GM03348 (cell line): Measurements from ENCODE around the gene NUDT9.
"Not testable (repeated sequence)": the region's sequence is repeated elsewhere in the genome, so short reads cannot be mapped to it uniquely, and the experiment has no call there.

Experiments
- DNase-seq: peaks from one replicate; pipeline ENCODE4 v3.0.0; 2012; ENCODE audit warnings: low spot score

The NUDT9 gene

DNA sequence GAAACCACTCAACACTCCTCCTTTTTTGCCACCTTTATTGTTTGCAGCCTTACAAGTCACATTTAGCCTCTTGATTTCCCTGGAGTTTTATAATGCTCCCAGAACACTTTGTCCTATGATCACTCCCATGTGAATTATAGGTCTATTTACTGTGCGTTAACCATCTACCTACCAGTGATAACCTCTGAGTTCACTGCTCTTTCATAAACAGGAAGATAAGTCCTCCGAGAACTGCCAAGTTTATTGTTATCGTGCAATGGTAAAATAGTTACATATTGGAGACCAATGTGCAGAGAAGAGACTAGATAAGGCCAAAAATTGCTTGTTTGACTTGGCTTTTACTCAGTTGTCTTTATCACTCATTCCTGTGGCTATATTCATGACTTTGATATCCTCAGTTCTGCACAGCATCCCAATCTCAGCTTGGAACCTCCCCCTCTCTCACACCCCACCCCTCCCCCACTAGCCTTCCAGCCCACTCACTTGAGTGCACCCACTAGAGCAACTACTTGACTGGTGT is 12.9 kb upstream of the NUDT9 start:
- DNase-seq = no peak

DNA sequence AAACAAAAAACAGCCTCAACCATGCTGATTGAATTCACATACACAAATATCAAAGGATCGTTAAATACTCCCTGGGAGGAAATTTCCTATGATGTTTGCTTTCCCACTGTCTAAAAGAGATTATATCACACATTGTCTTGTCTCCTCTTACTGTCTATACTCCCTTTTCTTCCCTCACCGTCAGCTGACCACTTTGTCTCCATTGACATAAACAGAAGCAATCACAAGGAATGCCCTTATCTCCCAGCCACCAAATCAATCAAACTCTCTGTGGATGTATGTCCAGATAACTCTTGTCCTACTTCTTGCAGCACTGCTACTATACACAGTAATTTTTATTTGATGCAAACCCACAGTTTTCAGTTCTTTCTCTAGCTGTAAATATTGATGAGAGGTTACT is 12.2 kb upstream of the NUDT9 start:
- DNase-seq = no peak

DNA sequence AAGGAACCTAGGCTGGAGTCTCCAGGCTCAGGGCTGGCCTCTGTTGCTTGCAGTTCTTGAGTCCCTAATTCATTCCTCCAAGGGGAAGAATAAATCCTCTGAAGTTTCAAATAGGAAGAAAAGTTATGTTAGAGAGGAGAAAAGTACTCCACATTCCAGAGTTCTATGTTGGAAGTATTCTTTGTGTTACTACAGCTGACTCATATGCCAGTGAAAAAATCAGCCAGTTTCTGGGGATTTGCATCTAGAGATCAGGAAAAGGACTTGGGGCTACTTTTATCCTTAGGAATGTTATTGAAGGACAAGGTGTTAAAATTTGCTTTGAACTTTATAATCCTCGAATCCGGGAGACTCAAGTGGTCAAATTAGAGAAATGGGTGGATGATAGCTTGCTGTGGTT is 11.7 kb upstream of the NUDT9 start:
- peak; percentile 7 for DNase-seq

DNA sequence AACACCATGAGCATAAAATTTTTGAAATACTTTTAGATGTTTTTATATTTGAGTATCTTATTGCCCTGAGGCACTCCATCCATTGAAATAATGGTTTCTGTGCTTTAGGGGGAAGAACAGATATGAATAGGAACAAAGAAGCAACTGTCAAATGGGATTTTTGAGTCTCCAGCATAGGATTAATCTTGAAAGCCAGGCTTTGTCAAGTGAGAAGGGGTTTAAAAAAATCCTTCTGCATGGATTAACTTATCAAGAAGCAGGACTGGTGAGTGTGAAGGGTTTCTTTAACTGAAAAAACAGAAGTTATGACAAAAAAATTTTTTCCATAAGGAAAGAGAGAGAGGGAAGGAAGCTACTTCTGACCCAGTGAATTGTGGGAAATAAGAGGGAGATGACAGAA is 7.6 kb upstream of the NUDT9 start:
- DNase-seq = no peak

DNA sequence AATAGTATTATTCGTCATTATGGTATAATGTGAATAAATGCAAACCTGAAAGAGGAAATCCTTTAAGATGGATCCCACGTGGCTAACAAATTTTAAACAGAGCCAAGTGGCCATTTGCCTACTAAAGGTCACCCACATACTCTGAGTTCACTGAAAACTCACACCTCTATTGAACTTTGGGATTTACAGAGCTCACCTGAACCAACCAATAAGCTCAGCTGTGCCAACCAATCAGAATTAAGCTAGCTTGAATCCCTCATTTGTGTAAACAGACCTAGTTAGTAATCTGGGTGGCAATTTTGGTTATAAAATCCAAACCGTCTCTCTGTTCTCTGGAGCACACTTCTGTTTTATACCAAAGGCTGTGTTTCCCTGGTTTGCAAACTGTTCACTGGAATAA is 5.4 kb upstream of the NUDT9 start:
- DNase-seq = no peak

DNA sequence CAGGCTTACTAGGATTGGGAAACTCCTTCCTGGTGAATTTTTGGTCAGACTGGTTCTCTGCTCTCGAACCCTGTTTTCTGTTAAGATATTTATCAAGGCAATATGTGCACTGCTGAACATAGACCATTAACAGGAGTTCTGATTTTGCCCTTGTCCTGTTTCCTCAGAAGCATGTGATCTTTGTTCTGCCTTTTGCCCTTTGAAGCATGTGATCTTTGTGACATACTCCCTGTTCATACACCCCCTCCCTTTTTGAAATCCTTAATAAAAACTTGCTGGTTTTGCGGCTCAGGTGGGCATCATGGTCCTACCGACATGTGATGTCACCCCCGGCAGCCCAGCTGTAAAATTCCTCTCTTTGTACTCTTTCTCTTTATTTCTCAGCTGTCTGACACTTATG is 4.0 kb upstream of the NUDT9 start:
- DNase-seq = not testable (repeated sequence)

DNA sequence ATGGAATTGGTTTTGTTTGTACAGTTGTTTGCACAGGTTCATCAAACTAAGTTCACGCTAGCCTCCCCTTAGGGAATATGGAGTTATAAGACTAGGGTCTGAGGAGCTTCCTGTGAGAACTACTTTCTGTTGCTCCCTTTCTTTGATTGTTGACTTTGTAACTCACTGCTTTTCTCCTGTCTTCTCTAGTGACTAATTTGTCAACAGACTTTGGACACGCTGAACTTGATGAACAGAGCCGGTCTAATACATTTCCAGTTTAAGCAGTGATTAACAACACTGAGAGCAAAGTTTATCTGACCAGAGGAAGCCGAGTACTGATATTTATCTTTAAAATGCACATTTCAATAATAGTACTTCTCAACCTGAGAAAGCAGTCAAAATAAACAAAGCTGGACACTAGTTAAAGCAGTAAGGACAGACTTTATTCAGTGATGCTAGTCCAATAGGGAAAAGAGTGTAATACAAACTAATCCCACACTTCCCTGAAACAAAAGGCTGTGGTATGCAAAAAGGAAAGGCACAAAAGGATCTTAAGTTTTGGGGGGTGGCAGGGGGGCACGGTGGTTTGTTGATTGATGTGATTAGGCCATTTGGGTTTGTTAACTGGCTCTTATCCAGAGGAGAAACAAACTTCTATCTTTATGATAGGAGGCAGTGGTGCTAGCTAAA is 2.7 kb upstream of the NUDT9 start:
- DNase-seq = no peak

DNA sequence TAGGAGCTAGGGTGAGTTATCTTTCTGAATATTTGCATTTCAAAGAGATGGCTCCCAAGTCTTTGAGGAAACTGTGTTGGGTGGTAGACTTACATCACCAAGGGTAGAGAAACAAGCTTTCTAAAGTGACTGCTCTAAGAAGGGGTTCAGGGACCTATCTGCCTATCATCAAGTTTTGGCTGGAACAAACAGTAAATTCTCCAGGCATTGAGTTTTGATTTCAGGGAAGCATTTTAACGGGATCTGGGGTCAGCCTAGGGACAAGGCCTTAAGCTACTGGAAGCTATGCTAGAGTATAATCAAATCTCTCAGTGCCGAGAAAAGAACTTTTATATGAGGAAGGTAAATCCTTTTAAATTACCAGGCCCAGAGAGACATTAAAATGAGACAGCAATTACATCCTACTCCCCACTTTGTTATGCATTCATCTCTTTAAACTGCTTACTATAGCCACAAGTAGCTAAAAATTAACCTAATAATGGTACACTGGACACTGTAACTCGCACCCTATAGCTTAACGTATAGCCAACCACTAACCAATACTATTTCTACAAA is 2.0 kb upstream of the NUDT9 start:
- no peak for DNase-seq

DNA sequence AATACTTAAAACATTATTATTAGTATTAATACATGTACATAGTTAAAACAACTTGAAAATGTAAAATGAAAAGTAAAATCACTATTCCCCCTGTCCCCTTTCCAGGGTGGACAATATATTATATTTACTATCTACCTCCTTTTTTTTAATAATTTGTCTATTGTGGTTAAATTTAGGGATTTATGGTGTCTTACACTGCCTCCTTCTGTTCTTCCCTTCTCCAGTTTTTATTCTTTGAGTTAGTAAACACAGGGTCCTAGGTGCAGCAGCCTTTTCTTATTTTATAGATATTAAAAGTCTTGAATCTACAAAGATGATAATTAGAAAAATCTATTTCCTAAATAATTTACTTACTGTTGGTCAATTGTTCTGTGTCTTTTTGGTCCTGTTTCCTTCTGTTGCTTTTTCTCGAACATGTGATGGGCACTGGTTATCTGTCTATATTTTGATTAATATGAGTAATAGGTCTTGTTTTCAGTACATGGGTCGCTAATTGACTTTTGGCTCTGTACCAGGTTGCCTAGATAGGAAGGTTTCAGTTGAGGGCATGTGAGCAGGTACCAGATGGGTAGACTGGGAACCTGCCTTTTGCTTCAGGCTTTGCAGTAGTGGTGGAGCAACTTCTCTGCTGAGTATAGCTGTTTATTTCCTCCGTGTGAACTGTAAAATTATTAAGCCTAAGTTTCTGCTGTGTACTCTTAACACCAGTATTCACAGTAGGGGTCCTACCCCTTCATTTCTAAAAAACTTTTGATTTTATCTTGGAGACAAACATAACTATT is 1.1 kb downstream of the NUDT9 start:
- peak; percentile 16 for DNase-seq

DNA sequence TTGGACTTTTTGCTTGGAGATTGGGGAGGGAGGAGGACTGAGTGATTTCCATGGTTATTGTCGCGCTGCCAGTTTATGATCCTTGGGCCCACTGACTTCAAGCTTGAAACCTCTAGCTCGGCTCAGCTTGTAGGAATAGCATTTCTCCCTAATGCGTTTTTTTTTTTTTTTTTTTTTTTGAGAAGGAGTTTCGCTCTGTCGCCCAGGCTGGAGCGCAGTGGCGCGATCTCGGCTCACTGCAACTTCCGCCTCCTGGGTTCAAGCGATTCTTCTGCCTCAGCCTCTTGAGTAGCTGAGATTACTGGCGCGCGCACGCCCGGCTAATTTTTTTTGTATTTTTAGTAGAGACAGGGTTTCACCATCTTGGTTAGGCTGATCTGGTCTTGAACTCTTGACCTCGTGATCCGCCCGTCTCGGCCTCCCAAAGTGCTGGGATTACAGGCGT is 1.7 kb downstream of the NUDT9 start:
- peak; percentile 16 for DNase-seq

DNA sequence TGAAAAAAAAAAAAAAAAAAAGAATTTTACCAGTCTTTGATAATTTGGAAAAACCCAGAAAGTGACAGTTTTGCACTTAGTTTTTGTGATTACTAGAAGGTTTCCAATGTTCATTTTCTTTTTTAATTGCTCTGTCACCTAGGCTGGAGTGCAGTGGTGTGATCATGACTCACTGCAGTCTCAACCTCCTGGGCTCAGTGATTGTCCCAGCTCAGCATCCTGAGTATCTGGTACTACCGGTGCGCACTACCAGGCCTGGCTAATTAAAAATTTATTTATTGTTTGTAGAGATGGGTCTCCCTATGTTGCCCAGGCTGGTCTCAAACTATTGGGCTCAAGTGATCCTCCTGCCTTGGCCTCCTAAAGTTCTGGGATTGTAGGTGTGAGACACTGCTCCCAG is 3.3 kb downstream of the NUDT9 start:
- DNase-seq = no peak

DNA sequence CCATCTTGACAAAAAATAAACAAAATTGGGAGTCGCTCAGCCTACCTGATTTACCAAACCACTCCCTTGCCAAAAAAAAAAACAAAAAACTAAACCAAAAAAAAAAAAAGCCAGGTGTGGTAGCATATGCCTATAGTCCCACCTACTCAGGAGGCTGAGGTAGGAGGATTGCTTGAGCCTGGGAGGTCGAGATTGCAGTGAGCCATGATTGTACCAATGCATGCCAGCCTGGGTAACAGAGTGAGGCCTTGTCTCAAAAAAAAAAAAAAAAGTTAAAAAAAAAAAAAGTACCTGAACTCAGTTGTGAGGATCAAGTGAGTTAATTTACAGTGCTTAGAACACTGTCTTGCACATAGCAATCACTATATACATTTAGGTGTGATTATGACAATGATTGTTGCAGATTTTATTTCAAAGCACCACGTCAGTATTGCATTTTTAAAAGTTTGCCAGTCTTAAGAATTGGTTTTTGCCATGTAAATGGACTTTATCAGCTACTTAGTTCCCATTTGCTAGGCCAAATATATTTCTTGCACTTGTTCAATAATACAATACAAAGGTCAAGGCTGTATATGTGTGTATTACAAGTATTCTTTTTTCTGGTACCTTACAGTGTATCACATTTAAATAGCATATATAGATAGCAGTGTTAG is 4.6 kb downstream of the NUDT9 start:
- DNase-seq = no peak

DNA sequence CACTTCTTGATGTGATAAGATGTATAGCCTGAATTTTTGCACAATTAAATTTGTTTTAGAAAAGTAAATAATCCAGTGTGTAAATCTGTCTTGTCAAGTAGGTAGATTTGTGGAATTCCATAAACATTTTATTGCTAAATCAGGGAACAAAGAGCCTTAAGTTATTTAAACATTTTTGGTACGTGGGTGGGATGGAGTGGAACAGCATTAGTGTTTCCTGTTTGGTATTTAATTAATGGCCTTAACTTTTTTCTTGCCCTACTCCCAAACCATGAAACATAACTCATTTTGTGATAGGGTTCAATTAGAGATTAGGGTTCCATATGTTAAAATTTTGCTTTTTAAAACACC is 5.1 kb downstream of the NUDT9 start:
- DNase-seq = no peak

DNA sequence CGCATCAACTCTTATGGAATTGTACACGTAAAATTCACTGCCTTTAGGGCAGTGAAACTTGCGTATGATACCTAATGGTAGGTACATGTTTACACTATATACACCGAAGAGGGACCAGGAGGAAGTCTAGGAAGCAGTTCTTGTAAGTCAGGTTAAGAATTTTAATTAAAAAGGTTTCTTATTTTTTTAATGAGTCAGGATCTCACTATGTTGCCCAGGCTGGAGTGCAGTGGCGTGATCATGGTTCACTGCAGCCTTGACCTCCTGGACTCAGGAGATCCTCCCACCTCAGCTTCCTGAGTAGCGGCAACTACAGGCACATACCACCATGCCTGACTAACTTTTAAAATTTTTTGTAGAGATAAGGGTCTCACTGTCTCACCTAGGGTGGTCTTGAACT is 6.6 kb downstream of the NUDT9 start:
- no peak for DNase-seq

DNA sequence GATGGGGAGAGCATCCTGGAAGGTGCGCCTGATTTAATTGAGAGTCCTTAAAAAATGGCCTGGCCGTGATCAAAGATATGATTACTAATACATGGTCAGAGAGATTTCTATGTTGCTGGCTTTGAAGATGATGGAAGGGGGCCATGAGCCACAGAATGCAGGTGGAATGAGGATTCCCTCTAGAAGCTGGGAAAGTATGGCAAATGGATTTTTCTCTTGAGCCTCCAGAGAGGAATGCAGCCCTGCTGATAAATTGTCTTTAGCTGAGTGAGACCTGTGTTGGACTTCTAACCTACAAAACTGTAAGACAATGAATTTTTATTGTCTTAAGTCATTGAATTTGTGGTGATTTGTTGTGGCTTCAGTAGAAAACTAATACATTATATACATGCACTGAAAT is 7.7 kb downstream of the NUDT9 start:
- no peak for DNase-seq

DNA sequence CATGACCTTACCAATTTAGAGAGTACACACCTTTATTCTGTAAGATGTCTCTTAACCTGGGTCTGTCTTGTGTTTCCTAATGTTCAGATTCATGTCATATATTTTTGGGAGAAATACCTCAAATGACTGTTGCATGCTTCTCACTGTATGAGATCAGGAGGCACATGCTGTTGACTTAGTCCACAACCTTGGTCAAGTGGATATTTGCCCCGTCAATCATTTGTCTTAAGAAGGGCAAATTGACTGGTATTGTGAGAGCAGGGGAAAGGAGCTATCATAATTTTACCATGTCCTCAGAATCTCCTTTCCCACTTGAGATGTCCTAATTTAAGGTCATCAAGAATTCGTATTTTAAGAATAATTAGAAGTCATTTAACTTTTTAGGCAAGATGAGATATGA is 11.0 kb downstream of the NUDT9 start:
- no peak for DNase-seq

DNA sequence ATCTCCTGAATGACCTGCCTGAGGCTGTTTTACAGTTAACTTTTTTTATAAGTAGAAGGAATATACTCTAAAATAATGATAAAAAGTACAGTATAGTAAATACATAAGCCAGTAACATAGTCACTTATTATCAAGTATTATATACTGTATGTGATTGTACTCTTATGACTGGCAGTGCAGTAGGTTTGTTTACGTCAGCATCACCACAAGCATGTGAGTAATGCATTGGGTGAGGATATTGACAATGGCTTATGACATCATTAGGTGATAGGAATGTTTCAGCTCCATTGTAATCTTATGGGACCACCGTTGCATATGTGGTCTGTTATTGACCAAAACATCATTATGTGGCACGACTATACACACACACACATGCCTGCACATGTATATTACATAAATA is 20.5 kb downstream of the NUDT9 start:
- no peak for DNase-seq

DNA sequence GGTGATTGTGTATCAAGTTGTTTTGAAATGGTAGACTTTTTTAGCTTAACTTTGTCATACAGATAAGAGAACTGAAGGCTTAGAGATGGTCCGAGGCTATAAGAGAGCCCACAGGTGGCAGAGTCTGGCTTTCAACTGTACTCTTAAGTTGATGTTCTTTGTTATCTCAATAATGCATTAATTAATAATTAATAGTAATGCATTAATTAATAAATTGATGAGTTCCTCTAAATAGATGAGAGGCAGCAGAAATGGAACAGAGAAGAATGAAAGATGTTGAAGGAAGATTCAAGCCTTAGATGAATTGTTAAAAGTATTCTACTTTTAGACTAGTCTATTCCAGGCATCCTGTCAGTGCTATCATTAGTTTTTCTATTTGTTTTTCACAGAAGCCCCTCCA is 22.4 kb downstream of the NUDT9 start:
- DNase-seq = no peak

DNA sequence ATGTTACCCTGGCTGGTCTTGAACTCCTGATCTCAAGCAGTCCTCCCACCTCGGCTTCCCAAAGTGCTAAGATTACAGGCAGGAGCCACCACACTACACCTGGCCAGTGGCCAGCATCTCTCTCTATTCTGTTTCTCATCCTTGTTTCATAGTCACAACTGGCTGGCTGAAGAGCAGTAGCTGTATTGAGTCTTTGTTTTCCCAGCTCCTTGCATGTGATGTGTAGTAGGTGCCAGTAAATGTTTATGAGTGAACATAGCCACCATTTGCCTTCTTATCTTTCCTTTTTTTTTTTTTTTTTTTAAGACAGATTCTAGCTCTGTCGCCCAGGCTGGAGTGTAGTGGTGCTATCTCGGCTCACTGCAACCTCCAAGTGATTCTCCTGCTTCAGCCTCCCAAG is 23.6 kb downstream of the NUDT9 start:
- no peak for DNase-seq

DNA sequence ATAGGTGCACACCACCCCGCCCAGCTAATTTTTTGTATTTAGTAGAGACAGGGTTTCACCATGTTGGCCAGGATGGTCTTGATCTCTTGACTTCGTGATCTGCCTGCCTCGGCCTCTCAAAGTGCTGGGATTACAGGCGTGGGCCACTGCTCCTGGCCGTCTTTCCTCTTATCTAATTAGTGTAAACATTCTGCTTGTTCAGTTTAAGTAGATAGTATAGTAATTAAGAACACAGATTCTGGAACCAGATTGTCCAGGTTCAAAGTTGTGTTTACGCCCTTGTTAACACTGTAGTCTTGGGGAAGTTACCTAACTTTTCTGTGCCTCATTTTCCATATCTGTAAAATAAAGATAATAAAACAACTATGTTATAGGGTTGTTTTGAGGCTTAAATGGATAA is 24.0 kb downstream of the NUDT9 start:
- DNase-seq = not testable (repeated sequence)

DNA sequence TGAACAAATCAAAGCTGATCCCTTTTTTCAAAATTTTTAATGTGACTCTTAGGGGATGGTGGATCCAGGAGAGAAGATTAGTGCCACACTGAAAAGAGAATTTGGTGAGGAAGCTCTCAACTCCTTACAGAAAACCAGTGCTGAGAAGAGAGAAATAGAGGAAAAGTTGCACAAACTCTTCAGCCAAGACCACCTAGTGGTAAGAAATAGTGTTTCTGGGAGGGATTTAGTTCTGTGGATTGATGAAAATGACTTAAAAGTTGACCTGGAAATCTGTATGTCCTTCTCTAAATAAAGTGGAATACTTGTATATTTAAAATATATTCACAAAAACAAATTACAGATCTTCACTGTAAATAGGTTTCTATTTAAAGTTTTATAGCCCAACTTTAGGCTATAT is 29.2 kb downstream of the NUDT9 start:
- peak; percentile 6 for DNase-seq

DNA sequence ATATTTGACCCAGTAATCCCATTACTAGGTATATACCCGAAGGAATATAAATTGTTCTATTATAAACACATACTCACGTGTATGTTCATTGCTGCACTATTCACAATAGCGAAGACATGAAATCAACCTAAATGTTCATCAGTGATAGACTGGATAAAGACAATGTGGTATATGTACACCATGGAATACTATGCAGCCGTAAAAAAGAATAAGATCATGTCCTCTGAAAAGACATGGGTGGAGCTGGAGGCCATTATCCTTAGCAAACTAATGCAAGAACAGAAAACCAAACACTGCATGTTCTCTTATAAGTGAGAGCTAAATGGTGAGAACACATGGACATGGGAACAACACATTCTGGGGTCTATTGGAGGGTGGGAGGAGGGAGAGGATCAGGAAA is 36.5 kb downstream of the NUDT9 start:
- DNase-seq = no peak

DNA sequence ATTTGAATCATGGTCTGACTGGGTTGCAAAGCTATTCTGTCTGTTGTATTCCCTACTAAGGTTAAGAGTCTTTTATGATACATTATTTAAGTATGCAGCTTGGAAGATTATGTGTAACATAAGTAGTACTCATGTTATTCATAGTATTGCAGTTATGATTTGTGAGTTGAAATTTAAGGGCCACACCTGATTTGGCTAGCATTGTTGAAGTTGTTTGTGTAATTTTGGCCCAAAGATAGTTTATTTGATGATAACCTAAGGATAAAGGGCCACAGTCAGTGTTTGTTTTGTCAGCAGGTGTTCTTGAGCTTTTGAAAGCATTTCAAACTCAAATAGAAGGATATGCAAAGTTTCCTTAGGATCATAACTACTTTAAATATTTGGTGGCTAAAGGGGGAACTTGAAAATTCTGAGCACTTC is 38.9 kb downstream of the NUDT9 start:
- DNase-seq = peak; percentile 4
